Measurements from ENCODE around the gene ITPRID2.
"Not testable (repeated sequence)": the region's sequence is repeated elsewhere in the genome, so short reads cannot be mapped to it uniquely, and the experiment has no call there.

The ITPRID2 gene

GRCh38 chr2:181916726-181917718 is 25.5 kb downstream of the ITPRID2 start:
- no peak for DNase-seq (ENCODE audit: low read depth, low spot score)

GRCh38 chr2:181918188-181918587 is 26.7 kb downstream of the ITPRID2 start:
- DNase-seq (ENCODE audit: low read depth, low spot score): no peak

GRCh38 chr2:181923121-181923520 is 31.6 kb downstream of the ITPRID2 start:
- DNase-seq (ENCODE audit: low read depth, low spot score): no peak

- DNase-seq (ENCODE audit: low read depth, low spot score): no peak
These were observed 32.8 kb downstream of the ITPRID2 start for GRCh38 chr2:181924336-181924735.

- no peak for DNase-seq (ENCODE audit: low read depth, low spot score)
These were observed 43.2 kb downstream of the ITPRID2 start for GRCh38 chr2:181934694-181935093.

- DNase-seq (ENCODE audit: low read depth, low spot score): no peak
These were observed 45.9 kb downstream of the ITPRID2 start for GRCh38 chr2:181937473-181937872.

- no peak for DNase-seq (ENCODE audit: low read depth, low spot score)
These were observed 52.0 kb downstream of the ITPRID2 start for GRCh38 chr2:181943411-181944124.

GRCh38 chr2:181944164-181944913 is 52.8 kb downstream of the ITPRID2 start:
- no peak for DNase-seq (ENCODE audit: low read depth, low spot score)

- no peak for DNase-seq (ENCODE audit: low read depth, low spot score)
These were observed 53.4 kb downstream of the ITPRID2 start for GRCh38 chr2:181944914-181945291.

GRCh38 chr2:181946444-181947127 is 55.1 kb downstream of the ITPRID2 start:
- no peak for DNase-seq (ENCODE audit: low read depth, low spot score)

GRCh38 chr2:181947273-181947672 is 55.7 kb downstream of the ITPRID2 start:
- DNase-seq (ENCODE audit: low read depth, low spot score): no peak

GRCh38 chr2:181948227-181948626 is 56.7 kb downstream of the ITPRID2 start:
- DNase-seq (ENCODE audit: low read depth, low spot score): no peak

- DNase-seq (ENCODE audit: low read depth, low spot score): no peak
These were observed 57.5 kb downstream of the ITPRID2 start for GRCh38 chr2:181949047-181949446.

GRCh38 chr2:181952404-181953226 is 61.1 kb downstream of the ITPRID2 start:
- no peak for DNase-seq (ENCODE audit: low read depth, low spot score)

GRCh38 chr2:181953881-181954537 is 62.5 kb downstream of the ITPRID2 start:
- peak; percentile 70 for DNase-seq (ENCODE audit: low read depth, low spot score)

GRCh38 chr2:181954538-181954883 is 63.0 kb downstream of the ITPRID2 start:
- no peak for DNase-seq (ENCODE audit: low read depth, low spot score)

- DNase-seq (ENCODE audit: low read depth, low spot score): no peak
These were observed 63.5 kb downstream of the ITPRID2 start for GRCh38 chr2:181955010-181955409.

GRCh38 chr2:181955866-181956265 is 64.3 kb downstream of the ITPRID2 start:
- not testable (repeated sequence) for DNase-seq (ENCODE audit: low read depth, low spot score)

- DNase-seq (ENCODE audit: low read depth, low spot score): no peak
These were observed 66.1 kb downstream of the ITPRID2 start for GRCh38 chr2:181957668-181958067.

GRCh38 chr2:181958726-181959125 is 67.2 kb downstream of the ITPRID2 start:
- DNase-seq (ENCODE audit: low read depth, low spot score): no peak

Data from ELF-1 (cell line).